RPMI8226 (cell line): ENCODE results near the gene HUS1.

ENCODE experiments used
- DNase-seq: peaks from one replicate; pipeline ENCODE4 v3.0.0-alpha.2; 2015

The HUS1 gene

GRCh38 chr7:47915616-47915976 is 63.8 kb downstream of the HUS1 start:
- no peak for DNase-seq

DNA sequence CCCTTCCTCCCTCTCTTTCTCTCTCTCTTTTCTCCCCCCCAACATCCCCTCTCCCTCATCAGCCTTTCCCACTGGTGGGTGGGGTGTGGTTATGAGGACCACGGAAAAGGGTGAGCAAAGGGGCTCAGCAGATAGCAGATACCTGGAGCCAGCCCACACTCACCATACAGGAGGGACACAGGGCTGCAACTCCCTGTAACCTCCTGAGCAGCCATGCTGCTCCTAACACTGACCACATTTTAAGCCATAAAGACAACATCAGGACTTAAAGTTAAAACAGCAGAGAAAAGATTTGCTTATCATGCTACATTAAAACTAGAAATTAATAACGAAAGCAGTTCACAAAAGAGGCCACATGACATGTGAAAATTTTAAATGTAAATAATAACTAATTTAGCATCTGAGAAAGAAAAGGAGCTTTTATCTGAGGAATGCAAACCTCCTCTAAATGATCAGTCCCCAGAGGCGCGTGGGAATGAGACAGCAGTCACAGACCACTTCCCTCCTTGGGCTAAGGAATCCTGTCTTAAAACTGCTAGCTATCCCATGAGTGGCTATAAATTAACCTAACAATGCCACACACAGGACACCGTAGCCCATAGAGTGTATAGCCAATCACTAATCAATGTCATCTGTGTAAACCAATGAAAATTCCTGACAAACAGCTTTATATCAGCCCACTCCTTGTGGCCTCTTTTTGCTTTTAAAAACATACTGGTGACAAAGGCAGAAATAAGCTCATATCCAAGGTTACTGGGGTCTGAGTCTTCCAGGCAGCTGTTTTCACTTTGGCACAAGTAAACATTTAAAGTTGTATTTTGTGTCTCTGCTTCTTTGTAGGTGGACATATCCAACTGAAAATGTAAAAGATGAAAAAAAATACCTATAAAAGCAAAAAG is 64.4 kb downstream of the HUS1 start:
- DNase-seq = no peak
